Neural cell (in vitro differentiated cells): ENCODE measurements around the gene RIMS1. TPM values are rescaled to one million over a fixed set of nuclear protein-coding genes. Genes with fewer than 3 reads are reported as not detected.
A peak's percentile ranks its signal among the peaks of the same experiment; 100 is the strongest.

Experiments
- H2AFZ ChIP-seq: fragments of 200-600, 300-800 bp; sonication (generic), shearing (Covaris generic); 2 replicates; pipeline ENCODE4 v1.6.0; 2014; ENCODE audit warnings: low read depth, mild to moderate bottlenecking, antibody characterized with exemption, low read length, moderate library complexity
- H3F3A ChIP-seq: fragments of 200-600 bp; shearing (Covaris generic); 2 replicates; pipeline ENCODE4 v1.6.1; 2016; ENCODE audit warnings: mild to moderate bottlenecking, moderate library complexity, mixed read lengths, antibody characterized with exemption, low read length; ENCODE audit not compliant: insufficient read depth, poor library complexity, severe bottlenecking
- H3K27ac ChIP-seq: fragments of 200-600, 300-800 bp; sonication (generic), shearing (Covaris generic); 2 replicates; pipeline ENCODE4 v1.5.1; 2014; ENCODE audit warnings: mild to moderate bottlenecking, low read length, moderate library complexity
- H3K27me3 ChIP-seq: fragments of 300-800, 200-600 bp; sonication (generic), shearing (Covaris generic); 2 replicates; pipeline ENCODE4 v1.6.0; 2014; ENCODE audit warnings: mild to moderate bottlenecking, low read depth, low read length, moderate library complexity; ENCODE audit not compliant: insufficient read depth
- H3K36me3 ChIP-seq: fragments of 300-800, 200-600 bp; sonication (generic), shearing (Covaris generic); 2 replicates; pipeline ENCODE4 v1.5.1; 2014; ENCODE audit warnings: mild to moderate bottlenecking, antibody characterized with exemption, low read length, moderate library complexity; ENCODE audit not compliant: insufficient read depth
- H3K4me2 ChIP-seq: fragments of 300-800, 200-600 bp; sonication (generic), shearing (Covaris generic); 2 replicates; pipeline ENCODE4 v1.6.0; 2014; ENCODE audit warnings: mild to moderate bottlenecking, low read length
- H3K4me3 ChIP-seq: fragments of 300-800, 200-600 bp; sonication (generic), shearing (Covaris generic); 2 replicates; pipeline ENCODE4 v1.5.1; 2014; ENCODE audit warnings: mild to moderate bottlenecking, low read length, moderate library complexity
- H3K79me2 ChIP-seq: fragments of 200-600 bp; shearing (Covaris generic); replicated peaks from 2 replicates; pipeline ENCODE4 v1.6.0; 2014; ENCODE audit warnings: mild to moderate bottlenecking, low read length, moderate library complexity; ENCODE audit not compliant: insufficient read depth
- H3K9ac ChIP-seq: fragments of 300-800, 200-600 bp; sonication (generic), shearing (Covaris generic); 2 replicates; pipeline ENCODE4 v1.6.1; 2016; ENCODE audit warnings: mild to moderate bottlenecking, low read length, mixed read lengths
- H3K9me2 ChIP-seq: fragments of 200-600 bp; shearing (Covaris generic); 2 replicates; pipeline ENCODE4 v1.6.1; 2016; ENCODE audit warnings: mild to moderate bottlenecking, low read length, mixed read lengths; ENCODE audit not compliant: insufficient read depth
- H3K9me3 ChIP-seq: fragments of 200-600, 300-800 bp; sonication (generic), shearing (Covaris generic); 2 replicates; pipeline ENCODE4 v1.6.1; 2016; ENCODE audit warnings: mild to moderate bottlenecking, mixed run types, low read length, moderate library complexity, mixed read lengths
- H4K20me1 ChIP-seq: fragments of 200-600 bp; shearing (Covaris generic); 2 replicates; pipeline ENCODE4 v1.6.1; 2016; ENCODE audit warnings: mild to moderate bottlenecking, mixed run types; ENCODE audit not compliant: insufficient read depth
- CTCF ChIP-seq: fragments of 450-650 bp; IDR thresholded peaks from 2 replicates; pipeline ENCODE4 v1.5.1; 2014; ENCODE audit warnings: antibody characterized with exemption, mild to moderate bottlenecking, moderate library complexity; ENCODE audit not compliant: poor library complexity, severe bottlenecking
- EP300 ChIP-seq: fragments of 450-650 bp; conservative IDR thresholded peaks from 2 replicates; pipeline ENCODE4 v1.6.1; 2014; ENCODE audit warnings: antibody characterized with exemption, mild to moderate bottlenecking, moderate library complexity; ENCODE audit not compliant: poor library complexity, severe bottlenecking
- EZH2 ChIP-seq: fragments of 200-600, 300-800 bp; shearing (Covaris generic), sonication (generic); IDR thresholded peaks from 2 replicates; pipeline ENCODE4 v1.6.1; 2014; ENCODE audit warnings: antibody characterized with exemption, low read length, borderline replicate concordance, mild to moderate bottlenecking; ENCODE audit not compliant: insufficient read depth, poor library complexity, severe bottlenecking
- MXI1 ChIP-seq: fragments of 450-650 bp; conservative IDR thresholded peaks from 2 replicates; pipeline ENCODE4 v1.6.1; 2014; ENCODE audit warnings: antibody characterized with exemption, mild to moderate bottlenecking; ENCODE audit not compliant: poor library complexity, severe bottlenecking
- POLR2AphosphoS5 ChIP-seq: IDR thresholded peaks from 2 replicates; pipeline ENCODE4 v1.6.1; 2012
- RAD21 ChIP-seq: fragments of 450-650 bp; conservative IDR thresholded peaks from 2 replicates; pipeline ENCODE4 v1.6.1; 2014; ENCODE audit warnings: antibody characterized with exemption, mild to moderate bottlenecking, moderate library complexity
- REST ChIP-seq: IDR thresholded peaks from 2 replicates; pipeline ENCODE4 v1.6.1; 2012; ENCODE audit warnings: borderline replicate concordance
- SMC3 ChIP-seq: fragments of 450-650 bp; conservative IDR thresholded peaks from 2 replicates; pipeline ENCODE4 v1.6.1; 2014; ENCODE audit warnings: antibody characterized with exemption, mild to moderate bottlenecking, moderate library complexity; ENCODE audit not compliant: poor library complexity
- TAF1 ChIP-seq: IDR thresholded peaks from 2 replicates; pipeline ENCODE4 v1.6.1; 2012; ENCODE audit warnings: low read depth
- polyA plus RNA-seq: library from polyadenylated mRNA; depleted of rRNA; stranded (reverse); fragments of >200 nt; gene quantifications from 2 replicates; pipeline ENCODE4 v1.2.3, GENCODE V29; 2014

RIMS1 gene
- polyA plus RNA-seq, 1 donor from 2014 or later = 17.8 TPM

- Histone ChIP-seq H3K9me3 (no peaks in the 10 kb centered on the region), H2AFZ (peak overlapping the region; percentile 86), H3K4me3 (peak overlapping the region; percentile 91), H3F3A (no peaks in the 10 kb centered on the region), H3K27ac (peak overlapping the region; percentile 83), H3K27me3 (no peaks in the 10 kb centered on the region), H3K4me2 (peak overlapping the region; percentile 91), H4K20me1 (no peaks in the 10 kb centered on the region), H3K36me3 (no peaks in the 10 kb centered on the region), H3K9ac (peak overlapping the region; percentile 87), H3K79me2 (peaks cover 15% of the 10 kb centered on the region), H3K9me2 (no peaks in the 10 kb centered on the region)
- TF ChIP-seq TAF1 (peak; percentile 52), CTCF (peak; percentile 59), SMC3 (peak; percentile 27), EZH2 (no peak), RAD21 (no peak), POLR2AphosphoS5 (no peak), MXI1 (peak; percentile 70), EP300 (no peak), REST (no peak)
Observed at GRCh38 chr6:71887006-71887743, 825 bp downstream of the RIMS1 start.

- Histone ChIP-seq H4K20me1 (no peaks in the 10 kb centered on the region), H3K79me2 (peaks cover 15% of the 10 kb centered on the region), H3K9ac (peak overlapping the region; percentile 87), H3K4me2 (peak overlapping the region; percentile 91), H3K9me3 (no peaks in the 10 kb centered on the region), H2AFZ (no peak overlapping the region), H3K27ac (no peak overlapping the region), H3K27me3 (no peaks in the 10 kb centered on the region), H3K9me2 (no peaks in the 10 kb centered on the region), H3F3A (no peaks in the 10 kb centered on the region), H3K36me3 (no peaks in the 10 kb centered on the region), H3K4me3 (peak overlapping the region; percentile 91)
- TF ChIP-seq SMC3 (no peak), POLR2AphosphoS5 (no peak), TAF1 (no peak), REST (no peak), CTCF (no peak), EP300 (no peak), EZH2 (no peak), RAD21 (no peak), MXI1 (no peak)
Observed at GRCh38 chr6:71887744-71888230, 1.4 kb downstream of the RIMS1 start.
